Urothelium cell line (cell line): Measurements from ENCODE around the gene SLC6A12.
A peak's percentile ranks its signal among the peaks of the same experiment; 100 is the strongest.

ENCODE experiments used
- DNase-seq: peaks from one replicate; pipeline ENCODE4 v3.0.0; 2011; ENCODE audit warnings: low spot score, mixed read lengths
- FAIRE-seq: peaks from 2 replicates; lab custom pipeline; 2011; peaks lifted over from hg19 to GRCh38; lab: Jason Lieb, UNC

The SLC6A12 gene

GRCh38 chr12:181921-182320, 32.0 kb downstream of the SLC6A12 start:
- FAIRE-seq (no peak), DNase-seq (no peak)

GRCh38 chr12:180445-180844, 33.5 kb downstream of the SLC6A12 start:
- peak; percentile 36 for DNase-seq
- FAIRE-seq = no peak

GRCh38 chr12:179885-180284, 34.1 kb downstream of the SLC6A12 start:
- FAIRE-seq = peak; percentile 73
- no peak for DNase-seq

GRCh38 chr12:179131-179884, 34.6 kb downstream of the SLC6A12 start:
- DNase-seq = no peak
- no peak for FAIRE-seq

GRCh38 chr12:178829-179109, 35.2 kb downstream of the SLC6A12 start:
- no peak for DNase-seq
- peak; percentile 63 for FAIRE-seq

- no peak for DNase-seq
- no peak for FAIRE-seq
Measured at GRCh38 chr12:177980-178828, 35.8 kb downstream of the SLC6A12 start.

- DNase-seq (no peak), FAIRE-seq (no peak)
Measured at GRCh38 chr12:177336-177979, 36.5 kb downstream of the SLC6A12 start.

- FAIRE-seq (peak; percentile 17), DNase-seq (peak; percentile 77)
Measured at GRCh38 chr12:176321-177181, 37.4 kb downstream of the SLC6A12 start.

- FAIRE-seq = no peak
- no peak for DNase-seq
Measured at GRCh38 chr12:175759-176158, 38.2 kb downstream of the SLC6A12 start.

GRCh38 chr12:175250-175649, 38.7 kb downstream of the SLC6A12 start:
- FAIRE-seq (peak; percentile 56), DNase-seq (no peak)

- FAIRE-seq = no peak
- DNase-seq = no peak
Measured at GRCh38 chr12:174596-174995, 39.4 kb downstream of the SLC6A12 start.

- no peak for DNase-seq
- no peak for FAIRE-seq
Measured at GRCh38 chr12:174124-174523, 39.8 kb downstream of the SLC6A12 start.

GRCh38 chr12:172732-173161, 41.2 kb downstream of the SLC6A12 start:
- FAIRE-seq = no peak

GRCh38 chr12:171743-172676, 41.9 kb downstream of the SLC6A12 start:
- DNase-seq (no peak), FAIRE-seq (peak; percentile 23)

More at GRCh38 chr12:172732-173161, 41.2 kb downstream of the SLC6A12 start:
- no peak for DNase-seq

- DNase-seq (no peak), FAIRE-seq (no peak)
Measured at GRCh38 chr12:171276-171675, 42.7 kb downstream of the SLC6A12 start.

- DNase-seq (no peak), FAIRE-seq (no peak)
Measured at GRCh38 chr12:170371-171225, 43.4 kb downstream of the SLC6A12 start.

GRCh38 chr12:169528-170370, 44.2 kb downstream of the SLC6A12 start:
- no peak for FAIRE-seq

More at GRCh38 chr12:169528-170370, 44.2 kb downstream of the SLC6A12 start:
- peak; percentile 38 for DNase-seq
